SJCRH30 (cell line): ENCODE data around the gene CRIP1. TPM values are rescaled to one million over a fixed set of nuclear protein-coding genes. Genes with fewer than 3 reads are reported as not detected.

Source experiments
- DNase-seq, 2 experiments: peaks; one replicate each; pipeline ENCODE4 v3.0.0-alpha.2; 2015 to 2020
- H3K27ac ChIP-seq: fragments of 250-450 bp; sonication (Bioruptor Pico); 2 replicates; pipeline ENCODE4 v1.5.1; 2020; ENCODE audit warnings: mild to moderate bottlenecking, moderate library complexity
- H3K27me3 ChIP-seq: fragments of 250-450 bp; sonication (Bioruptor Pico); 2 replicates; pipeline ENCODE4 v1.5.1; 2020; ENCODE audit warnings: mild to moderate bottlenecking, moderate library complexity
- H3K36me3 ChIP-seq: fragments of 250-450 bp; sonication (Bioruptor Pico); 2 replicates; pipeline ENCODE4 v1.5.1; 2020; ENCODE audit warnings: mild to moderate bottlenecking, moderate library complexity
- H3K4me1 ChIP-seq: fragments of 250-450 bp; sonication (Bioruptor Pico); 2 replicates; pipeline ENCODE4 v1.5.1; 2020; ENCODE audit warnings: mild to moderate bottlenecking, moderate library complexity
- H3K4me3 ChIP-seq: fragments of 250-450 bp; sonication (Bioruptor Pico); 2 replicates; pipeline ENCODE4 v1.5.1; 2020; ENCODE audit warnings: mild to moderate bottlenecking, moderate library complexity
- H3K9me3 ChIP-seq: fragments of 250-450 bp; sonication (Bioruptor Pico); replicated peaks from 2 replicates; pipeline ENCODE4 v1.5.1; 2020; ENCODE audit warnings: mild to moderate bottlenecking, moderate library complexity
- total RNA-seq: library from RNA; depleted of rRNA; stranded (reverse); fragments of >200 nt; shearing (Covaris generic); gene quantifications from 2 replicates; pipeline ENCODE4 v1.2.3, GENCODE V29; 2014

Gene CRIP1
- total RNA-seq, 1 experiment from 2014 or later = 0.14 TPM

DNA sequence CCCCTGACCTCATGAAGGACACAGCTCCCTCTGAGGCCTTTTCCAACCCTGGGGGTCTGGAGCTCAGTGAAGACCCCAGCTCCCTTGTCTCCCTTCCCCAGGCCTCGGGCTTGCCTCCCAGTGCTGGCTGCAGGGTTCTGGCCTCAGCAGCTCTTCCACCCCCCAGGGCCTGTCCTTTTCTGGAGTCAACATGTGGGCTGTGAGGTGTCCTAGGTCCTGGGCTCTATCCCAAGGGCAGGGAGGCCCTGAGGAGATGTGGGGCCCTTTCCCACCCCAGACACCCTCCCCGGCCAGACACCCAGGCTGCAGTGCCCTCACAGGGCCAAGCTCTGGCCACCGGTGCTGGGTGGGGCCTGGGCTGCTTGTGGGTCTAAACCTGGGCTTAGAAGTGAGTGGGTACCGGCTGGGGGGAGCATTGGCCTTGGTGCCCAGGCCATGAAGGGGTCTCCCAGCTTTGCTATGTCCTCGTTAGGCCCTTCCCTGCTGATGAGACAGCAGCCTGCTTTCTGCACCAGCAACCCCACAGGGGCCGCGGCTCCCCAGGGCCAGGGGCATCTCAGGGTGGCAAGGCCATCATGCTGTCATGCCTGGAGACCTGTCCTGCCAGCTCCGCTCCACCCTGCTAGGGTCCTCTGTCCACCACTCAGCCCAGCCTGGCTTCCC is 14.7 kb upstream of the CRIP1 start:
- Histone ChIP-seq H3K9me3 (no peaks in the 10 kb centered on the region), H3K4me3 (no peak overlapping the region), H3K4me1 (peaks cover 13% of the 10 kb centered on the region; the same call in 1 of the 2 replicates), H3K27me3 (no peaks in the 10 kb centered on the region), H3K27ac (no peak overlapping the region), H3K36me3 (peaks cover 13% of the 10 kb centered on the region; the same call in 1 of the 2 replicates)
- DNase-seq = no peak

- Histone ChIP-seq H3K36me3 (peaks cover 9% of the 10 kb centered on the region; the same call in 1 of the 2 replicates), H3K4me3 (no peak overlapping the region), H3K27ac (no peak overlapping the region), H3K9me3 (no peaks in the 10 kb centered on the region), H3K27me3 (no peaks in the 10 kb centered on the region), H3K4me1 (peaks cover 17% of the 10 kb centered on the region; the same call in 1 of the 2 replicates)
- DNase-seq = no peak
Measured at GRCh38 chr14:105472486-105472991, 14.1 kb upstream of the CRIP1 start.

- no peak for DNase-seq
- H3K27ac ChIP-seq = no peak overlapping the region
- H3K4me1 ChIP-seq = peaks cover 17% of the 10 kb centered on the region; the same call in 1 of the 2 replicates
Measured at GRCh38 chr14:105473033-105473676, 13.5 kb upstream of the CRIP1 start.

GRCh38 chr14:105473677-105474482 is 12.8 kb upstream of the CRIP1 start:
- Histone ChIP-seq H3K4me1 (peaks cover 17% of the 10 kb centered on the region; the same call in 1 of the 2 replicates), H3K9me3 (no peaks in the 10 kb centered on the region), H3K36me3 (no peaks in the 10 kb centered on the region; the same call in 1 of the 2 replicates), H3K27ac (peak overlapping the region; percentile 28; the same call in 1 of the 2 replicates), H3K4me3 (peak overlapping the region; percentile 92), H3K27me3 (no peaks in the 10 kb centered on the region)
- peak; percentile 97 to 99 for DNase-seq

More at GRCh38 chr14:105473033-105473676, 13.5 kb upstream of the CRIP1 start:
- Histone ChIP-seq H3K36me3 (peaks cover 5% of the 10 kb centered on the region; the same call in 1 of the 2 replicates), H3K27me3 (no peaks in the 10 kb centered on the region), H3K4me3 (peak overlapping the region; percentile 92; the same call in 1 of the 2 replicates), H3K9me3 (no peaks in the 10 kb centered on the region)

DNA sequence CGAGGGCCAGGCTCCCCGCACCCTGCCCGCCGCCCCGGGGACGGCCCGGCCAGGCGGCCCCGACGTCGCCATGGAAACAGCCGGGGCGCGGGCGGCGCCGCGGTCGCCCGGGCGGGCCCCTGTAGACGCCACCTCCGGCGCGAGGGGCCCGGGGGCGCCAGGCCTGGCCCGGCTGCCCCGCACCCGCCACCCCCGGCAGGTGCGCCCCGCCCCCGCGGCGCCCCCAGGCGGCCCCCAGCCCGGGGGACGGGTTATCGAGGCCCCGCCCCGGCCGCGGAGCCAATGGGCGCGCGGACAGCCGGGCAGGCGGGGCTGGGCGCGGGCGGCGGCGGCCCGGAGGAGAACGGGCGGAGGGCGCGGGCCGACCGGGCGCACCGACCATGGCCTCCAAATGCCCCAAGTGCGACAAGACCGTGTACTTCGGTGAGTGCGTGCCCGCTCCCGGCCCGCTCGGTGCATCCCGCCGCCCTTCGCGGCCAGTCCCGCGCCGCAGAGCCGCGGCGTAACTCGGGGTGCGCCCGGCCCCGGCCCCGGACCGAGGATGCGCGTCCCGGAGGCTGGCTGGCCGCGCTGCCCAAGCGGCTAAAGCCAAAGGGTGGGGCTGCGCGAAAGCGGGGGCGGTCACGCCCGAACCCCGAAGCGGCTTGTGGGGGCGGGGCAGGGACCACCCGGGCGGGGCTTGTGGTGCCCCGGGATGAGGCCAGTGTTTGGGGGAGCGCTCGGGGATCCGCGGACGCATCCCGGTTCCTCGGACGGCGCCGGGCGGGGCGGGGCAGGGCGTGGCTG is 12.0 kb upstream of the CRIP1 start, which contains the start of gene CRIP2:
Gene CRIP2 (plus strand): TSS at position 339 of the 786 bp plus-strand sequence. CDS start 42 bp downstream, at position 381.
- DNase-seq = peak; percentile 52 to 77
- H3K9me3 ChIP-seq = no peaks in the 10 kb centered on the region
- H3K36me3 ChIP-seq = no peaks in the 10 kb centered on the region
- peaks cover 17% of the 10 kb centered on the region; the same call in 1 of the 2 replicates for H3K4me1 ChIP-seq
- H3K4me3 ChIP-seq = peak within 1 kb of the TSS; percentile 92
- H3K27ac ChIP-seq = peak within 1 kb of the TSS; percentile 84
- H3K27me3 ChIP-seq = no peaks in the 10 kb centered on the region

DNA sequence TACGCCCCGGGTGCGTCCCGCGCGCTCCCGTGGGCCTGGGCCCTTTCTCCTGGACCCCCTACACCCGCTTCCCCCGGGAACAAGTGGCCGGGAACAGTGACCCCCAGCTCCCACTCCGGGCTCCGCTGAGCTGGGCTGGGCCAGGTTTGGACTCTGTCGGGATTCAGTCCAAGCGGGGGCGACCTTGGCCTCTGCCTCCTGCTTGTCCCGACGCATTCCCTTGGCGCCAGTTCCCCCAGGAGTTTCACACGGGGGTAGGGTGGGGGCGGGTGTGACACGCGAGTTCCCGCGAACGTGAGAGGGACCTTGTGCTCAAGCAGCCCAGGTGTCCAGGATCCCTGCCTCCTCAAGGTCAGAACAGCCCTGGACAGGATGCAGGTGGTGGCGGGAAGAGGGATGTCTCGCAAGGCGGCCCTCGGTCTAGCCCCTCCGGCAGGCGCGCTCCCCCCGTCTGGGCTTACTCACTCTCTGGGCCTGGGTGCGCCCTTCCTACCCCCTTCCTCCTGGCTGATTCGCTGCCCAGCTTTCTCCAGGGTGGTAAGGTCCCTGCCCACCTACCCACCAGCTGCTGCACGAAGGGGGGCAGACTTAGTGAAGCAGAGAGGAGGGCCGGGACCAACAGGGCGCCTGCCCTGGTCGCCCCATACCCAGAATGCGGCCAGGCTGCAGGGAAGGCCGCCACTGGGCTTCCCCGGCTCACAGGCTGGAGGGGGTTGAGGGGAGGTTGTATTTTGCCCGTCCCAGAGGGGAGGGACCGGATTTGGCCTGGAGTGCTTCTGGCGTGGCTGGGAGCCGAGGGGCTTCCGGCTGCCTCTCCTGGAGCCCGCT is 11.2 kb upstream of the CRIP1 start:
- peak overlapping the region; percentile 84 for H3K27ac ChIP-seq
- H3K9me3 ChIP-seq = no peaks in the 10 kb centered on the region
- H3K4me1 ChIP-seq = peaks cover 17% of the 10 kb centered on the region; the same call in 1 of the 2 replicates
- DNase-seq = peak; percentile 84
- H3K27me3 ChIP-seq = no peaks in the 10 kb centered on the region
- H3K4me3 ChIP-seq = peak overlapping the region; percentile 92
- no peaks in the 10 kb centered on the region for H3K36me3 ChIP-seq

DNA sequence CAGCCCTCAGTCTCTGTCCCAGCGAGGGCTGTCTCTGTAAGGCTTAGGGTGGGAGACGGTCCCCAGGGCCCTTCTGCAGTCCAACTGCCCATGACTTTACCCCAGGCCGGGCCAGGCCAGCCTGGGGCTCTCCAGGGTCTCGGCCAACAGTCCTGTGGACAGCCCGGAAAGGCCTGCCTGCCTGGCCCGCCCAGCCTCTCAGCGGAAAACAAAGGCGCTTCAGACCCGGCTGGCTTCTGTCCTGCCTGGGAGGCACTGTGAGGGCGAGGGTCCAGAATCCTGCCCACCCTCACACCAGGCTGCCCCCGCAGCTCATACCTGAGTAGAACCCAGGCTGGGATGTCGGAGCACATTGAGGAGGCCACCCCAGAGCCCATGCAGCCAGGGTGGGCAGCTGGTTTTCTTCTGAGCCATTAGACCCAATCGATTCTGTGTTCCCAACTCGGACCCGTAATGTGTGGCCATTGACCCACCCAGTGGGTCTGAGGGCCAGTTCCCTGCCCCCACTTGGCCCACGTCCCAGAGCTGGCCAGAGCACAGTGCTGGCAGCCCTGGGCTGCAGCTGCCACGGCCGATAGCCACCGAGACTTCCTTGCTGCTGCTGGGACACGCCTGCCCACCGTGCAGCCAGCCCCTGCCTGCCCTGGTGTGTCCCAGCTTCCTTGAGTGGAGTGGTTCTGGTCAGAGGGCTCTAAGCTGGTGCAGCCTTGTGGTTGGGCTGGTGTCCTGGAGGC is 10.4 kb upstream of the CRIP1 start:
- peaks cover 15% of the 10 kb centered on the region; the same call in 1 of the 2 replicates for H3K4me1 ChIP-seq
- H3K36me3 ChIP-seq = no peaks in the 10 kb centered on the region
- H3K27me3 ChIP-seq = no peaks in the 10 kb centered on the region
- no peaks in the 10 kb centered on the region for H3K9me3 ChIP-seq
- H3K4me3 ChIP-seq = peak overlapping the region; percentile 92
- peak overlapping the region; percentile 84 for H3K27ac ChIP-seq
- peak; percentile 76 to 77 for DNase-seq

DNA sequence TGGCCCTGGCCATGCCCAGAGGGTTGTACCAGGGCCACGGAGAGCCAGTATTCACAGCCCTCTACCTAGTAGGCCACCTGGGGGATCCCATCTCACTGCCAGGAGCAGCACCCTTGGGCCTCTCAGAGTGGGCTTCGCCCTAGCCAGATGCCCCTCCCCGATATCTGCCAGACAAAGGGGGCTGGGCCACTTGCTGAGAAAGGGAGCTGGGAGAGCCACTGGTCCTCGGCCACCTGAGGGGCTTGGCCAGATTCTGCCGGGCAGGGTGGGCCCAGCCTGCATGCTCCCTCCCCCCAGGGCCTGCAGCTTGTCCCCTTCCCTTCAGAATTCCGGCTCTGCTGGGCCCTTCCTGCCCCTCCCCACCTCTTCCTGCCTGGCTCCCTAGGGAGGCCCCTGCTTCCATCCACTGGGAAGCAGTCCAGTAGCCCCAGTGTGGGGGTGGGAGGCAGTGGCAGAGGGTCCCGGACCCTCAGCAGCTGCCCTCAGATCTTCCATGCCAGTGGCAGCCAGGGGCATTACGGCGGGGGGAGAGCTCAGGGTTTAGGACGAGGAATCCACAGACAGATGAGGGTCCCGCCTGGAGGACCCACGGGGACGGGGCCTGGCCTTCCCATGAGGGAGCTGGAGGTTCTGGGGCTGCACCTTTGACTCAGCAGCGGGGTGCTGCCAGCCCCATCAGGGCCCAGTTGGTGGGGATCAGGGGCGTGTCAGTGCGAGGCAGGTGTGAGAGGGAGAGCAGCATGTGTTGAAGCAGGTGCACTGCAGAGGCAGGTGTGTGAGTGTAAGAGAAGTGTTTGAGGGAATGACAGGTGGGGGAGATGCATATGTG is 9.6 kb upstream of the CRIP1 start:
- peak overlapping the region; percentile 92 for H3K4me3 ChIP-seq
- H3K4me1 ChIP-seq = peaks cover 16% of the 10 kb centered on the region

GRCh38 chr14:105477660-105478397 is 8.9 kb upstream of the CRIP1 start:
- no peaks in the 10 kb centered on the region for H3K9me3 ChIP-seq
- H3K4me1 ChIP-seq = peaks cover 24% of the 10 kb centered on the region
- H3K27ac ChIP-seq = no peak overlapping the region
- H3K4me3 ChIP-seq = no peak overlapping the region
- H3K36me3 ChIP-seq = no peaks in the 10 kb centered on the region
- no peak for DNase-seq
- H3K27me3 ChIP-seq = no peaks in the 10 kb centered on the region

More for the DNA sequence above, 9.6 kb upstream of the CRIP1 start:
- Histone ChIP-seq H3K27ac (peak overlapping the region; percentile 84), H3K36me3 (no peaks in the 10 kb centered on the region), H3K27me3 (no peaks in the 10 kb centered on the region), H3K9me3 (no peaks in the 10 kb centered on the region)
- no peak for DNase-seq

- H3K4me3 ChIP-seq = no peak overlapping the region
- H3K36me3 ChIP-seq = no peaks in the 10 kb centered on the region
- H3K27ac ChIP-seq = no peak overlapping the region
- no peaks in the 10 kb centered on the region for H3K9me3 ChIP-seq
- H3K4me1 ChIP-seq = peaks cover 28% of the 10 kb centered on the region
- DNase-seq = no peak
- H3K27me3 ChIP-seq = no peaks in the 10 kb centered on the region
Measured at GRCh38 chr14:105478398-105479251, 8.1 kb upstream of the CRIP1 start.
